GM19035 (cell line): ENCODE data around the gene SLC30A1.
"Not testable (repeated sequence)": the region's sequence is repeated elsewhere in the genome, so short reads cannot be mapped to it uniquely, and the experiment has no call there.

Experiments
- ATAC-seq: cut with Tn5 transposase; IDR thresholded peaks from one replicate; pipeline ENCODE4 v1.9.1; 2021; ENCODE audit not compliant: unreplicated experiment

The SLC30A1 gene

DNA sequence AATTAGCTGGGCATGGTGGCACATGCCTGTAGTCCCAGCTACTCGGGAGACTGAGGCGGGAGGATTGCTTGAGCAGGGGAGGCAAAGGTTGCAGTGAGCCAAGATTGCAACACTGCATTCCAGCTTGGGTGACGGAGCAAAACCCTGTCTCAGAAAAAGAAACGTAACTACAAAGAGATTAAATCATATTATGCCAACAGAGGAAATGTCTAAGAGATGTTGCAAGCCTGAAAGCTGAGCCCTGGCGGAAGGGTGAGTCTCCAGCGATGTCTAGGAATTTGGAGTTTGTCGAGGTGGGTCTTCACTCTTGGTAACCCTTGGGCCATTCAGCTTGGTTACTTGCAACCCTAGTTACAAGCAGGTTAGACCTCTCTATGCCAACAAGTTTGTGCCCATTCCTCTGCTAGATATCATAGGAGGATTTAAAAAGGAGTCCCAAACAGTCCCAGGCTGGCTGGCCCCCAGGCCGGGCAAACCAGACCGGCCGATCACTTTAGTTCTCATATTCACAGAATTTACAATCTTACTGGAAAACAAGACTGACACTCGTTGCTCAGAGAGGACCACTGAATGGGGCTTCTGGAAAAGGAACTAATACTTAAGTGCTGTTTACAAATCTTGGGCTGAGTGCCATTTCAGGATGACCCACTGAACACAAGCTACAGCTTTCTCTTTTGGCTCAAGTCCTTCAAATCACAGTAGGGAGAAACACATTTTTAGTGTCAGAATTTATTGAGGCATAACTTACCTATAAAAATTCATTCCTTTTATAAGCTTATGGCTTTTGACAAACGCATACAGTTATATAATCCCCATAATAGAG, 27.1 kb downstream of the SLC30A1 start:
- no peak for ATAC-seq

DNA sequence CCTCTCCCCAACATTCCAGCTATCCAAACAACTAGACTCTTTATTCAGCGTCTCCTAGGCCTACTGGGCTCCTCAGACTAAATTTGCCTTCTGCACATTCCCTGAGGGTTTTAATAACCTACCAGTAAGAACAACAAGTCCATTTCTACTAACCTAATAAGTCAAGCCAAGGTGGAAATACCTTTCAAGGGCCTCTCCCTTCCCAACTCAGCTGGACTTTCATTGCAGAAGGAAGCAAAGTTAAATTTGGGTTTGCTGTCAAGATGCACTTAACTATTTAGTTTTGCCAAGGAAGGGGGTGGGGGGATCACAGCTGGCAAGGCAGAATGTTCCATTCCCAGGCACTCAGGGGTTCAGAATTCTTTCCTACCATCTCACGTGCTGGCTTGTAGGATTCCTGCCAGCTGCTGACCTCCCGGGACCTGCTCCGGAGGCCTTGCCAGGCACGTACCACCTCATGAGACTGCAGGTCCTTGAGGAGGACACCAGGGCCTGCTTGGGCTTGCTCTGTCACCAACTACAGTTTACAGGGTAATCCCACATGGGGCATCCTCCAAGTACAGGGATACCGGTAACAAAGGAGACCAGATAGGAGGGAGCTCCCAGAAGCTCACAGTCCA, 29.8 kb downstream of the SLC30A1 start:
- ATAC-seq: no peak

DNA sequence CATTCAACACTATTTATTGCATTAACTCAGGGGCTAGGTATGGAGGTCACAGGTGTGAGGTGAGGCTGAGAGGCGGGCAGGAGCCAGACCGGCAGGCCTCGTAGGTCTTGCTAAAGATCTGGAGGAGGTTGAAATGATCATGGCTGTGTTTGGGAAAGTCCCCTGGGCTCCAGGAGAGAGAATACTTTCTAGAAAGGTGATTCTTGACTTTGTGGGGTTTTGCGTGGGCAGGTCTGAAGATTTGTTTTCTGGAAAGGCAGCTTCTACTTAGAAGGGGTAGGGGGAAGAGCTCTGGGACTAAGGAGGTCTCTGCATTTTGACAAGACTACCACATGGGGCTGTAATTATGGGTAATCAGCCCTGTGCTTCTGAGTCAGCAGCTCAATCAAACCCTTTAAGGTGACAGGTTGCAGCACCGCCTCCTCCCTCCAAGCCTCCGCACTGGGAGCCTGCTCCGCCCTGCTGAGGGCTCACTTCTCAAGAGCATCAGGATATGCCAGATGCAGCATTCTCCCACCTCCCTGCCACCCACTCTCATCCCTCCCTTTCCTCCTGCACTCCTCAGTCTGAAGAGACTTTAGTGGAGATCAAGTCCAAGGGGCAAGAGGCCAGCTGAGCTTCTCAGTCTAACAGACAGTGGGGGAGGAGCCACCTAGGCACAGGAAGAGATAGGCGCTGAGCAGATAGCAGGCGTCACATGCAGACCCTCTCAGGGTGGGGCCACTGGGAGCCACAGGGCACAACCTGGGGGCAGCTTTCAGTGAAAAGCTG, 30.5 kb downstream of the SLC30A1 start:
- ATAC-seq: no peak

DNA sequence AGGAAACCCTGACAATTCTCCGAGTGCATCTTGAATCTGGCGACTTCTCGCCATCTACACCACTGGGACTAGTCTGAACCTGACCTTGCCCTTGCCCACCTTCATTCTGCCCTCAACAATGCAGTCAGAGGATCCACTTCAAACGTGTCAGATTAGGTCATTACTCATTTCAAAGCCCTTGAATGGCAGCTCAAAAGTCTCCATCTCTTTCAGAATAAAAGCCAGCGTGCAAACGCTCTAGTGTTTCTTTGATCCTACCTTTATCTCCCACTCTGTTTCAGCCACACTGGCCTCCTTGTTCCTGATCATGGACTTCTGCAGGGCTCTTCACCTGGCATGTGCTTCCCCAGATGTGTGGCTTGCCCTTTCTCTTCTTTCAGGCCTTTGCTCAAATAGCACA, 31.3 kb downstream of the SLC30A1 start:
- ATAC-seq: no peak

DNA sequence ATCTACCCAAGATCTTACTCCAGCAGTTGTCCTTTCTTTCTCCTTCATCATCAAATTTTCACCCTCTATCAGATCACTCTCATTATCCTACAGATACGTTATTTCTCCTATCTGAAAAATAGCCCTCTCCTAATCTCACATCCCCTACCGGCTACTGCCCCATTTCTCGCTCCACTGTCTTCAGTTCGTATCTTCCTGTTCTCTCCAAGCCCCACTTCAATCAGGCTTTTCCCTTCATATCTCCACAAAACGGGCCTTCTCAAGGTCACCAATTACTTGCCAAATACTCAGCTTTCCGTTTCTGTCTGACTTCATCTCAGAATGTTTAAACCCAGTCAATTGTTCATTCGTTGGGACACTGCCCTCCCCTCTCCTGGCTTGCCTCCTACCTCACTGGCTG, 32.4 kb downstream of the SLC30A1 start:
- no peak for ATAC-seq

DNA sequence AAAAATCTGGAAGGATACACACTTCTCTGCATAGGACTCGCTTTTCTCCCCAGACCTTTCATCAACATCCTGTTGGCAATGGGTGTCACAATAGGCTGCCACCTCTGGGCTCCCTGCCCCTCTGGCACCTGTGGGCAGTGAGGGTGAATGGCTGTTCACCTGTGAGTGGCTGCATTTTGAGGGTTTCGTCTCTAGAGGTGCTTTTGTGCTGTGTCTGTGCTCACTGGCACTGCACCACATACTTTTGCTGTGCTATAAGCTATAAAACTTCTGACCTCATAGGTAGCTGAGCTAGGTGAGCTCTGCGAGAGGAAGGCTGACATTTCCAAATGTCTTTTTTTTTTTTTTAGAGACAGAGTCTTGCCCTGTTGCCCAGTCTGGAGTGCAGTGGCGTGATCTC, 35.9 kb downstream of the SLC30A1 start:
- ATAC-seq: no peak

DNA sequence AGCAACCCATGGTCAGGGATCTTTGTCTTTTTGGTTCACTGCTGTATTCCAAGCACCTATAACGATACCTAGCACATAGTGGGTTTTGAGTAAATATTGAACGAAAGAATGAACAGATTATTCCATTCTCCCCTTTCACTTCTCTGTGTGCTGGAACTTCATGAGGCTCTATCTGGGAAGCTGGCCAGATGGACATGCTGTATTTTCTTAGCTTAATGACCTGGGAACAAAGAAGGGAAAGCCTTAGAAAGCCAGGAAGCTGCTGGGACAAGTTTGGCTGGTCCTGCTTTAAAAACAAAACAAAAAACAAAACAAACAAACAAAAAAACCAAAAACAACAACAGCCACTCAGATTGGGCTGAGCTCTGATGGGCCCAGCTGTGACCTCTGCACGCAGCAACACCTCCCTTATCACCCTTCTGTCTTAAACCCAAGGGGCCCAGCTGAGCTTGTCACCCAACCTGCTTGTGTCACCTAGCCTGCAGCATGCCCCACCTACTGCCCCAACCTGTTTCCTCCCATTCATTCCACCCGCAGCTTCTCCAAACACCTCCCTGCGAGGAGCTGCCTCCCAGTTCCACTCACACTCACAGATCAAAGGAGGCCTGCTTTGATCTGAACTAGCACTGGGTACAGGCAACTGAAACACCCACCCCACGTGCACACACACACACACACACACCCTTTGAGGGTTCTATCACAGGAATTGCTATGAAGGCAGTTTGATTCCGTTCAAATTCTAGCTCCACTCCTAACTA, 37.1 kb downstream of the SLC30A1 start:
- no peak for ATAC-seq

DNA sequence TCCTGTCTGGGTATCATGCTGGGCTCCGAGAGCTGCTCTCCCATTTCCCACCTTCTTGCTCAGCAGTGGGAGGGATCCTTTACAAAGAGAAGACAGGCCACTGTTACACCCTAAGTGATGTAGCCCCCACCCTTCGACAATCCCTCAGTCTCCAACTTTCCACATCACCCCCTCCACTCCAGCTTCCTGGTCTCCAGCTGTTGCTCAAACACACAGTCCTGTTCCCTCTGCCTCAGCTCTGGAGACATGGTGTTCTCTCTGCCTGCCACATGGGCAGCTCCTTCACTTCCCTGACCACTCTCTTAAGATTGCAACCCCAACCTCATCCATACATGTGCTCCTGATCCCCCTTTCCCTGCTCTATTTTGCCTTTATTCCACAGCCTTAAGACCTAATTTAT, 37.7 kb downstream of the SLC30A1 start:
- ATAC-seq: no peak

DNA sequence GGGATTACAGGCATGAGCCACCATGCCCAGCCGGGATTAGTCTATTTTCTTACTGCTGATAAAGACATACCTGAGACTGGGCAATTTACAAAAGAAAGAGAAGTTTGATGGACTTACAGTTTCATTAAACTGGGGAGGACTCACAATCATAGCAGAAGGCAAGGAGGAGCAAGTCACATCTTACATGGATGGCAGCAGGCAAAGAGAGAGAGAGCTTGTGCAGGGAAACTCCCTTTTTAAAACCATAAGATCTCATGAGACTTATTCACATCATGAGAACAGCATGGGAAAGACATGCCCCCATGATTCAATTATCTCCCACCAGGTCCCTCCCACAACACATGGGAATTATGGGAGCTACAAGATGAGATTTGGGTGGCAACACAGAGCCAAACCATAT, 38.1 kb downstream of the SLC30A1 start:
- not testable (repeated sequence) for ATAC-seq

DNA sequence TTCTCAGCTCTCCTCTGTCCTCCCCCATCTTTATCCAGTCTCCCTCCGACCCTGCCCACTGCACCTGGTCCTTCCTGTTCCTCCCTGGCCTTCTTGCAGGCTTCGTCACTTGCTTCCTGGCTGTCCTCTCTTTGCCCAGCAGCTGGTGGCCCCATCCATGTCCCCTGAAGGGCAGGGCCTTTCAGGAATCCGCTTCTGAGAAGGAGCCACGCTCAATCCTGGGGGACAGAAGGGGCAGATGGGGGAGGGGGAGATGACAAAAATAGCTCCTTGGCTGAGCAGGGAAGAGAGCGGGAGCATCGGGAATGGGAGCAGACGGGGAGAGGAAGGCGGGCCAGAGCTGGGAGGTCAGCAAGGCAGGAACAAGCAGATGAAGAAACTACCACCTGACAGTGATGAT, 40.7 kb downstream of the SLC30A1 start:
- ATAC-seq: no peak

DNA sequence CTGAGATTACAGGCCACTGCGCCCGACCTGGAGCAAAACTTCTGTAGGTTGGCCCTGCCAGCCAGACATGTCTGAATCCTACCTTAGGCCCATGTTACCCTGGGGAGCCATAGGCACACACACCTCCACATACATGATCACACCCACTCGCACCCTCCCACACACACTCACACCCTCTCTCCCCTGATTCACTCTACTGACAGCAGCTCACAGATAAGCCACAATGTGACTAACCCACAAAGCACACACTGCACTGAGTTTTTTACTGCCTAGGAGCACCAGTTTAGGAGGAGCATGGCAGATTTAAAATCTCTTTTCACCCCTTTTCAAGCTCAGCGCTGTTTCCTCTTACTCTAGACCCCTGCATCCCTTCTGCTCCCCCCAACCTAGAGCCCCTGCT, 41.7 kb downstream of the SLC30A1 start:
- ATAC-seq: no peak

DNA sequence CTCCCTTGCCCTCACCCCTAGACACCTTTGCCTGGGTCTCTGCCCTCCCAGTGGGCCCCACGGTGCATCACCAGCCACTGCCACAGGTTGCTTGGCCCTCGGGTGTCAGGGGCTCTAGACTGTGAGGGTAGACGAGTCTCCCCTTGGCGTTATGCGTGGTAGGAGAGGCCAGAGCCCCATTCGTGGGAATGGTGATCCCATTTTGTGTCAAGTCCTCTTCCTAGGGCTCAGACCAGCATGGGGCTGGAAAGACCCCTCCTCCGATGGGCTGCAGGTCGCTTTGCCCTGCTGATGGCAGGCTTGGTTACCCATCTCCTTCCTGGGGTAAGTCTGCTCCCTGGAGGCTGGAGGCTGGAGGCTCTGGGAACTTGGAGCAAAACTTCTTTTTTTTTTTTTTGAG, 42.4 kb downstream of the SLC30A1 start:
- no peak for ATAC-seq

DNA sequence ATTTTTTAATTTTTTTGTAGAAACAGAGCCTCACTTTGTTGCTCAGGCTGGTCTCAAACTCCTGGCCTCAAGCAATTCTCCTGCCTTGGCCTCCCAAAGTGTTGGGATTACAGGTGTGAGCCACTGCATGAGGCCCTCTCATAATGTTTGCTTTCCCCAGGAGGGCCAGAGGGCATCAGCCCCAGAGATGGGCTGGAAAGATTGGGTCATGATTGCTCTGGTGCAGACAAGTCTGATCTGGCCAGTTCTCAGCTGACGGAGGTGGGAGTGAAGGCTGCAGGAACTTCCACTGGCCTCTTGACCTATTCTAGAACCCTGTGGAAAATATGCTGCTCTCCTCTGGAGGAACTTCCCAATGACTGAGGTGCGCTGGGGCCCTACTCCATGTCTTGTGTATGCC, 43.6 kb downstream of the SLC30A1 start:
- no peak for ATAC-seq

DNA sequence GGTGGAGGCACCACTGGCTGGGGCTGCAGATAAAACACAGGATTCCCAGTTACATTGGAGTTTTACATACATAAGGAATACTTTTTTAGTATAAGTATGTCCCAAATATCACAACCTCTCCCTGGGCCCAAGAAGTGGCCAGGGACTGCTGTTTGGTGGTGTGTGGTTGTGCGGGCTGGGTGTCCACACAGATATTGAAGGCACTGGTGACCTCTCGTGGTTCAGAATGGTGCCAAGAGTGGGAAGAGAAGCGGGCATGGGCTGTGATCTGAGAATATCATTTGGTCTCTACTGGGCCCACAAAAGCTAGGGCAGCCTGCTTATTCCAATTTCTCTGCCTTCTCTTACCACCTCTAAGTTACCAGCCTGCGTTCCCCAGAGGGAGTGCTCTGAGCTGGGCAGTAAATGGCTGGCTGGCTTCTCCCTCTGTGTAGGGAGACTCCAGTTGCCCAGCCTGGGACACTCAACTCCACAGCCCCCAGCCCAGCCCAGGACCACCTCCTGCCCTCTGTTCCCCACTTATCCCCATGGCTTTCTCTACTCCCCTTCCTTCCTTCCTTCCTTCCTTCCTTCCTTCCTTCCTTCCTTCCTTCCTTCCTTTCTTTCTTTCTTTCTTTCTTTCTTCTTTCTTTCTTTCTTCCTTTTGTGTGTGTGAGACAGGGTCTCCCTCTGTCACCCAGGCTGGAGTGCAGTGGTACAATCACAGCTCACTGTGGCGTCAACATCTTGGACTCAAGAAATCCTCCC, 44.2 kb downstream of the SLC30A1 start:
- ATAC-seq: no peak

DNA sequence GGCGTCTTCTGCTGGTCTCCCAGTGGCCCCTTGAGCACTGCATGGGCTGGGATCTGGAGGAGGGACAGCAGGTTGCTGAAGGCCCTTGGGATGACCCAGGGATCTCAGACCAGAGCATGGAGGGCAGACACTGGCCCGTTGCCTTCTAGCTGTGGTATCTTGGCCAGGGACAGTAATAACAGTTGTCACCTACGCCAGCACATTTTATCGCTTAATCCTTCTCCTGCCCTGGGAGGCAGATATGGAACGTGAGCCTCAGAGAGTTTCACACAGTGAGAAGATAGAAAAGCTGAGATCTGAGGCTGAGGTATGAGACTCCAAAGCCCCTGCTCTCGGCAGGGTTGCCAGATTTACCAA, 46.9 kb downstream of the SLC30A1 start:
- ATAC-seq: no peak

DNA sequence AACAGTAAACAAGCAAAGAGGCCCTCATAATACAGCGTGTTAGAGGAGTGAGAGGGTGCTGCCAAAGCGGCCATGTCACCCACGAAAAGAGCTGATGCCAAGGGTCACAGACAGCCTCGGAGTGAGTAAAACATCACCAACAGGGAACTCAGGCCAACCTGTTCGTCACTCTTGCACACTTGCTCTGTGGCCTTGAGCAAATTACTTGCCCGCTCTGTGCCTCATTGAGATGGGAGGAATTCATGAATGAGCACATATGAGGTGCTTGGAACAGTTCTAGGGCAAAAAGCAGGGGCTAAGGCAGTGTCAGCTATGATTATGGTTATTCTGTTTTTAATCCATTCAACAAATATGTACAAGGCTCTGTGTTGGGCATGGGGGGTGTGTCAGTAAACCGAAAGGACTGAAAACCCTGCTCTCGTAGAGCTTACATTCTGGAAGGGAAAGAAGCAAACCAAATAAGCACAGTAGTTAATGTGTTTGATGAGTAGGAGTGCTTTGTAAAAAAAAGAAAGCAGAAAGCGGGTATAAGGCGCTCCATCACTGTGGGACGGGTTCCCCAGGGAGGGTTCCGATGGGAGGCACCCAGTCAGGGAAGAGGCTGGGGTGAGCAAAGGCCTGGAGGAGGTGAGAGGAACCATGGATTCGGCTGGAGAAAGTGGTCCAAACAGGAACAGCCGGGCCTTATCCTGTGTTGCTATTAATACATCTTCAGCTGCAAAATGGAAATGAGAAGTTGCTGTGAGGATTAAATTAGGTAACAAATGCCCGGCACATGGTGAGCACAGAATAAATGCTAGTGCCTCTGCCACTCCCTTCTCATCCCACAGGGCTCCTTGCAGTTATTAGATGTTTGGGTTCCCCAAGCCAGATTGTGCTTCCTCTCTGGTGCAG, 47.5 kb downstream of the SLC30A1 start:
- ATAC-seq: no peak

DNA sequence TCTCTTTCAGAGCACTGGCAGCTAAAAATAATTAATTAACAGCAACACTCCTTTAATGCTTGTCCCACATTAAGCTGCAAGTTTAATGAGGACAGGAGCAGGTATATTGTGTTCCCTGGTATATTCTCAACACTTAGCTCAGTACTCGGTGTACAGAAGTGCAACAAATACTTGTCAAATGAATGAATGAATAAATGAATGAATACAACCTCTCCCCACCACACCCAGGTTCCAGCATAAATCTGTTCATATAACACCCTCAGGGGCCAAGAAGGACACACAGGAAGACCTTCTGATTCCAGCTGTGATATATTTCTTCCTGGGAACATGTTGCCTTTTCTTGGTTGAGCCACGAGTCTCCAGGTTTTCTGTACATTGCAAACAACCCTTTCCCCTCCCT, 48.9 kb downstream of the SLC30A1 start:
- no peak for ATAC-seq

DNA sequence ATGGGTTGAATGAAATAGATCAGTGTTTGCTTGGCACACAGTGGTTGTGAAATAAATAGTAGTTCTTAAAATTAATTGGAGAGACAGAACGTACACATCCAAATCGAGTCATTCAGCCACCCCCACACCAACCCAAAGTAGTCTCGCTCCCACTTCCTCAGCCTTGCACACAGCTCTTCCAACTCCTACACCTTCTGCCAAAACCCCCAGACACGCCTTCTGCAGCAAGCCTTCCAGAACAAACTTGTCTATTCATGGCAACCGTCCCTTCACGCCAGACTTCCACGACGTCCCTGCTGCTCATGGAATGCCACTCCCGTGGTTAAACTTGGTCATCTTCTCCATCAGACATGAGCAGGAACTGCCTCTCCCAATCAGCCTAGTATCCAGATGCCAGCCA, 49.5 kb downstream of the SLC30A1 start:
- no peak for ATAC-seq

DNA sequence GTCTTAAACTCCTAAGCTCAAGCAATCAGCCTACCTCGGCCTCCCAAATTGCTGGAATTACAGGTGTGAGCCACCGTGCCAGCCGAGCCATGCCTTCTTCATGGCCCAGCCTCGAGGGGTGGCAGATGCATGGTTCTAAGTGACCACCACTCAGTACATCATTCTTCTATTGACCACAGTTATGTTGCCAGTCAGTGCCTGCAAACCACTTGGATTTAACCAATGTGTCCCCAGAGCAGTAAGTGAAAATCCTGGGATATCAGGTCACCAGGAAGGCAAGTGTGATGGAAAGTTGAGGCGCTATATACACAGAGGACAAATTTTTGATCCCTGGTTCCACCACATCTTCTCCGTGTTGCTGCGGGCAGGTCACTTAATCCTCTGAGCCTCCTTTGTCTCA, 50.0 kb downstream of the SLC30A1 start:
- ATAC-seq: no peak

DNA sequence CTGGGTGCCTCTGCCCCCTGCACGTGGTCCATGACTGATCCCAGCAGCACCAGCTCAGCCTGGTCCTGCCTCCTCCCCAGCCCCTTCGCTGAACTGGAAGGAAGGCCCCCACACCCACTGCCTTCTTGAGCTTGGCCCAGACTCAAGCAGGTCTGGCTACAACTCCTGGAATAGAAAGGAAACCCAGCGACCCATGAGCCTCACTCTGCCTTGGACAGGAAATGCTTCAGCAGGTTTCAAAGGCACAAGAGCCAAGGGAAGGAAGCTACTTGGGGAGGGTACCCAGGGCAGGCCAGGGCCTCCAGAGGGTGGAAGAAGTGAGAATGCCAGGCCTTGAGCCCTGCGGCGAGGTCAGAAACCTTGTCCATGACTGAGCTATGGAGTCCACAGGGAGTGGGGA, 51.1 kb downstream of the SLC30A1 start:
- ATAC-seq: no peak
